SK-N-MC (cell line): ENCODE measurements around the gene TXNRD1.

Experiments used
- EZH2 ChIP-seq: fragments of 200-600 bp; sonication (generic); IDR thresholded peaks from one replicate; pipeline ENCODE4 v1.6.1; 2017; ENCODE audit warnings: antibody characterized with exemption
- FOXP2 ChIP-seq: optimal IDR thresholded peaks from 2 replicates; pipeline ENCODE3; 2011; ENCODE audit warnings: mild to moderate bottlenecking, moderate library complexity; ENCODE audit not compliant: insufficient read depth; ENCODE audit errors: extremely low read length, control extremely low read depth
- POLR2AphosphoS5 ChIP-seq: IDR thresholded peaks from 2 replicates; pipeline ENCODE4 v1.6.1; 2012; ENCODE audit warnings: mild to moderate bottlenecking, low read depth, low read length, borderline replicate concordance

- TF ChIP-seq EZH2 (no peak), POLR2AphosphoS5 (no peak), FOXP2 (no peak)
Observed at GRCh38 chr12:104295954-104296353, 80.4 kb downstream of the TXNRD1 start.
